Stomach (tissue), 9 donors: Measurements from ENCODE around the gene BAZ1A. TPM values are rescaled to one million over a fixed set of nuclear protein-coding genes. Genes with fewer than 3 reads are reported as not detected.

Experiments used
- DNase-seq, 2 donors: peaks; one replicate each; pipeline versions ENCODE4 v3.0.0 to v3.0.0-alpha.2; 2013 to 2019
- H3K27ac ChIP-seq, 5 donors: fragments of 200-600 bp in 4 of 5; sonication (generic) in 4 of 5; one replicate each; pipeline ENCODE4 v1.5.1; 2013 to 2019; ENCODE audit warnings: mild to moderate bottlenecking in 1 of 5, moderate library complexity in 1 of 5
- H3K27me3 ChIP-seq, 3 donors: fragments of 200-600 bp; sonication (generic); one replicate each; pipeline ENCODE4 v1.5.1; 2017 to 2019; ENCODE audit warnings: mixed run types in 1 of 3
- H3K36me3 ChIP-seq, 4 donors: fragments of 200-600 bp; sonication (generic); 1 replicate in 3 of 4; 2 replicates in 1 of 4; pipeline ENCODE4 v1.5.1; 2016 to 2019
- H3K4me1 ChIP-seq, 4 donors: fragments of 200-600 bp; sonication (generic); one replicate each; pipeline ENCODE4 v1.5.1; 2016 to 2019
- H3K4me3 ChIP-seq, 4 donors: fragments of 200-600 bp; sonication (generic) in 3 of 4; one replicate each; pipeline ENCODE4 v1.5.1; 2016 to 2019; ENCODE audit warnings: mild to moderate bottlenecking in 1 of 4
- H3K9me3 ChIP-seq, 4 donors: fragments of 200-600 bp; sonication (generic); one replicate each; pipeline ENCODE4 v1.5.1; 2016 to 2019
- CTCF ChIP-seq, 7 experiments: fragments of 450-650 bp in 4 of 7; fragments of 200-600 bp in 3 of 7; sonication (generic) in 3 of 7; IDR thresholded peaks; one replicate each; pipeline ENCODE4 v1.5.1; 2016 to 2019; ENCODE audit warnings: antibody characterized with exemption in 7 of 7, control low read depth in 2 of 7, mild to moderate bottlenecking in 1 of 7
- EP300 ChIP-seq: sonication (generic); formaldehyde crosslinking; IDR thresholded peaks from one replicate; pipeline ENCODE4 v1.6.1; 2017; ENCODE audit warnings: antibody characterized with exemption
- POLR2A ChIP-seq, 4 donors: fragments of 450-650 bp; IDR thresholded peaks; one replicate each; pipeline ENCODE4 v1.6.1; 2016; ENCODE audit warnings: antibody characterized with exemption in 4 of 4, control low read depth in 2 of 4, mild to moderate bottlenecking in 1 of 4, moderate library complexity in 1 of 4
- POLR2AphosphoS5 ChIP-seq, 3 donors: sonication (generic); formaldehyde crosslinking; IDR thresholded peaks; one replicate each; pipeline ENCODE4 v1.6.1; 2016; ENCODE audit warnings: antibody characterized with exemption in 3 of 3
- WGBS, 5 donors: extraction: QIAGEN DNeasy Blood & Tissue Kit in 3 of 5; methylation state at CpG; one replicate each; pipeline versions ENCODE4 v1.1.5 to v1.1.7; 2013 to 2018; 5-methylcytosine and 5-hydroxymethylcytosine counted together
- intact Hi-C: fragments of 100-400 bp; cut with DNase I; formaldehyde crosslinking; loops from one replicate; pipeline ENCODE4 v1.15.1; 2023; ENCODE audit warnings: low total_unique reads
- polyA plus RNA-seq, 3 donors: library from polyadenylated mRNA; stranded (reverse); fragments of 200-250 nt; gene quantifications; one replicate each; pipeline ENCODE4 v1.2.3, GENCODE V29; 2013
- total RNA-seq, 5 donors: library from RNA; depleted of rRNA; stranded (reverse); fragments of >200 nt; gene quantifications; one replicate each; pipeline versions ENCODE4 v1.1.0 to v1.2.3, GENCODE V29; 2014 to 2016
- donor health status: healthy with polysubstance abuse.
- donor health status: Bipolar disorder and iron deficiency.
- donor health status: healthy.

BAZ1A gene
- total and polyA plus RNA-seq, 8 donors, result 13.3 to 110 (median 31.6) TPM

GRCh38 chr14:34872822-34873588 is 2.2 kb downstream of the BAZ1A start:
- Histone ChIP-seq H3K4me1 (peaks cover 5 to 43% (median 16%) of the 10 kb centered on the region in 4 donors), H3K27me3 (no peaks in the 10 kb centered on the region), H3K36me3 (peaks cover 0 to 11% (median 0%) of the 10 kb centered on the region in 4 donors), H3K4me3 (peak overlapping the region; percentile 78 to 96 (median 82)), H3K9me3 (no peaks in the 10 kb centered on the region), H3K27ac (peak overlapping the region; percentile 96 to 100 (median 97))
- peak in 1 of 2 donors; percentile 55 for DNase-seq
- intact Hi-C loops, result no loop called here
- no peak for TF ChIP-seq POLR2A (IDR thresholded peaks at IDR 0.05)
- TF ChIP-seq POLR2AphosphoS5 (IDR thresholded peaks at IDR 0.05), result peak in 2 of 3 donors; percentile 49 to 71
- no peak for TF ChIP-seq EP300
- no peak for TF ChIP-seq CTCF (IDR thresholded peaks at IDR 0.05)
- WGBS, 5 donors, result 0 to 2% (median 2%) methylated on average over 19 of the region's 19 CpGs

GRCh38 chr14:34867199-34867598 is 8.0 kb downstream of the BAZ1A start:
- 92 to 97% (median 95%) methylated on average over 5 of the region's 5 CpGs for WGBS, 5 donors
- intact Hi-C loops, result no loop called here
- TF ChIP-seq POLR2A (IDR thresholded peaks at IDR 0.05) (no peak), CTCF (IDR thresholded peaks at IDR 0.05) (no peak), EP300 (no peak), POLR2AphosphoS5 (IDR thresholded peaks at IDR 0.05) (no peak)
- Histone ChIP-seq H3K27ac (no peak overlapping the region), H3K36me3 (peaks cover 0 to 14% (median 3%) of the 10 kb centered on the region in 4 donors), H3K9me3 (no peaks in the 10 kb centered on the region), H3K4me1 (peaks cover 1 to 26% (median 6%) of the 10 kb centered on the region in 4 donors), H3K4me3 (no peak overlapping the region), H3K27me3 (no peaks in the 10 kb centered on the region)
- DNase-seq, result no peak

- no peak for TF ChIP-seq POLR2A (IDR thresholded peaks at IDR 0.05)
- no peak for TF ChIP-seq CTCF (IDR thresholded peaks at IDR 0.05)
- TF ChIP-seq POLR2AphosphoS5 (IDR thresholded peaks at IDR 0.05), result no peak
- TF ChIP-seq EP300, result no peak
- 93 to 96% (median 95%) methylated on average over 13 of the region's 13 CpGs for WGBS, 5 donors
These were observed 9.1 kb downstream of the BAZ1A start for GRCh38 chr14:34865889-34866574.

GRCh38 chr14:34863844-34864243 is 11.3 kb downstream of the BAZ1A start:
- Histone ChIP-seq H3K36me3 (peaks cover 4 to 37% (median 26%) of the 10 kb centered on the region in 4 donors), H3K4me3 (no peak overlapping the region), H3K4me1 (no peaks in the 10 kb centered on the region), H3K9me3 (no peaks in the 10 kb centered on the region), H3K27me3 (no peaks in the 10 kb centered on the region), H3K27ac (no peak overlapping the region)
- TF ChIP-seq EP300 (no peak), CTCF (IDR thresholded peaks at IDR 0.05) (no peak), POLR2AphosphoS5 (IDR thresholded peaks at IDR 0.05) (no peak), POLR2A (IDR thresholded peaks at IDR 0.05) (no peak)
- 93 to 100% (median 100%) methylated on average over 1 of the region's 1 CpG for WGBS, 5 donors
- intact Hi-C loops, result no loop called here
- DNase-seq, result no peak

More at GRCh38 chr14:34865889-34866574, 9.1 kb downstream of the BAZ1A start:
- Histone ChIP-seq H3K4me3 (no peak overlapping the region), H3K36me3 (peaks cover 0 to 26% (median 11%) of the 10 kb centered on the region in 4 donors), H3K4me1 (peaks cover 0 to 15% (median 0%) of the 10 kb centered on the region in 4 donors), H3K27me3 (no peaks in the 10 kb centered on the region), H3K27ac (no peak overlapping the region), H3K9me3 (no peaks in the 10 kb centered on the region)
- intact Hi-C loops, result no loop called here
- DNase-seq, result no peak
